SU-DHL-6 (cell line): Measurements from ENCODE around the gene HTR3B.

Experiments used
- CTCF ChIP-seq: fragments of 200-600 bp; sonication (generic); IDR thresholded peaks from one replicate; pipeline ENCODE4 v1.5.1; 2017; ENCODE audit warnings: antibody characterized with exemption, mild to moderate bottlenecking, low read length, moderate library complexity; ENCODE audit not compliant: insufficient read depth, poor library complexity, severe bottlenecking
- EZH2phosphoT487 ChIP-seq: fragments of 200-600 bp; sonication (generic), shearing (Covaris generic); conservative IDR thresholded peaks from 2 replicates; pipeline ENCODE4 v1.6.1; 2018; ENCODE audit warnings: mild to moderate bottlenecking, antibody characterized with exemption, low read length, moderate library complexity, mixed read lengths

- TF ChIP-seq CTCF, result no peak
- TF ChIP-seq EZH2phosphoT487, result no peak
These were observed 33.3 kb downstream of the HTR3B start for GRCh38 chr11:113937918-113938317.
